Breast epithelium (tissue), 3 donors: ENCODE data around the gene F8.

Source experiments
- POLR2A ChIP-seq: fragments of 450-650 bp; IDR thresholded peaks from one replicate; pipeline ENCODE4 v1.6.1; 2016; ENCODE audit warnings: antibody characterized with exemption, mild to moderate bottlenecking, moderate library complexity
- POLR2AphosphoS5 ChIP-seq, 3 donors: sonication (generic); formaldehyde crosslinking; IDR thresholded peaks; one replicate each; pipeline ENCODE4 v1.6.1; 2017; ENCODE audit warnings: antibody characterized with exemption in 3 of 3
- TF ChIP-seq, protein P1 (sequence below), 3 donors: fragments of 450-650 bp; IDR thresholded peaks; one replicate each; pipeline ENCODE4 v1.5.1; 2016 to 2017; ENCODE audit warnings: antibody characterized with exemption in 3 of 3, mild to moderate bottlenecking in 3 of 3, moderate library complexity in 3 of 3

DNA sequence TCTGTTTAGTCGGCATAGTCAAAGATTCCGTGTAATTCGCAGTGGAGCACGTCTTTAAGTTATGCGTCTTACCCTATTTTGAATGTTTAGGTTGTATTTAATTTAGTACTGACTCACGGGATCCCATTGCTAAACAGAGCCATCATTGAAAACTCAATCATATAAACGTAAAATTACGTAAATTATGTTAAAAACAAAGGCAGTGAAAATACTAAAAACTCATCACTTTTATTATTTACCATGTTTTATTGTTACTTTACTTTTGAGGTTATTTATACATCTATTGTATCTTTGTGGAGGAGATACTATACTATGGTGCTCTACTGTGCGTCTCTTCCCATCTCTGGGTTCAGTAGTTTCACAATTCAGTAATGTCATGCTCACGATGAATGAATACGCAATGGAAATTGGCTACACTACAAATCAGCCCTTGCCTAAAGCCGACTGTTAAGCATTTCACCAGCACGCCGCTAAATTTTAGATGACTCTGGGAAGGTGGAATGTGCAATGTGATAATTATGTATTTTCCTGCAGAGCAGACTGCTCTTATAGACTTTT, 5.1 kb upstream of the F8 start:
- TF ChIP-seq, protein P1, sequence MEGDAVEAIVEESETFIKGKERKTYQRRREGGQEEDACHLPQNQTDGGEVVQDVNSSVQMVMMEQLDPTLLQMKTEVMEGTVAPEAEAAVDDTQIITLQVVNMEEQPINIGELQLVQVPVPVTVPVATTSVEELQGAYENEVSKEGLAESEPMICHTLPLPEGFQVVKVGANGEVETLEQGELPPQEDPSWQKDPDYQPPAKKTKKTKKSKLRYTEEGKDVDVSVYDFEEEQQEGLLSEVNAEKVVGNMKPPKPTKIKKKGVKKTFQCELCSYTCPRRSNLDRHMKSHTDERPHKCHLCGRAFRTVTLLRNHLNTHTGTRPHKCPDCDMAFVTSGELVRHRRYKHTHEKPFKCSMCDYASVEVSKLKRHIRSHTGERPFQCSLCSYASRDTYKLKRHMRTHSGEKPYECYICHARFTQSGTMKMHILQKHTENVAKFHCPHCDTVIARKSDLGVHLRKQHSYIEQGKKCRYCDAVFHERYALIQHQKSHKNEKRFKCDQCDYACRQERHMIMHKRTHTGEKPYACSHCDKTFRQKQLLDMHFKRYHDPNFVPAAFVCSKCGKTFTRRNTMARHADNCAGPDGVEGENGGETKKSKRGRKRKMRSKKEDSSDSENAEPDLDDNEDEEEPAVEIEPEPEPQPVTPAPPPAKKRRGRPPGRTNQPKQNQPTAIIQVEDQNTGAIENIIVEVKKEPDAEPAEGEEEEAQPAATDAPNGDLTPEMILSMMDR (IDR thresholded peaks at IDR 0.05), result no peak
- TF ChIP-seq POLR2A, result peak; percentile 56
- peak in 1 of 3 donors; percentile 5 for TF ChIP-seq POLR2AphosphoS5 (IDR thresholded peaks at IDR 0.05)
